HCT116 (cell line): ENCODE data around the gene CADPS. TPM values are rescaled to one million over a fixed set of nuclear protein-coding genes. Genes with fewer than 3 reads are reported as not detected.

ENCODE experiments used
- ATAC-seq: fragments of 200-7000 bp; cut with Tn5 transposase; 2 replicates; pipeline ENCODE4 v1.9.1; 2020; ENCODE audit warnings: mild to moderate bottlenecking, moderate library complexity
- BruUV-seq: library from RNA; stranded (reverse); fragments of 400-500 nt; replicated peaks from 2 replicates; lab custom pipeline; 2021; lab: Mats Ljungman, UMichigan
- CTCF ChIA-PET: fragments of 300-600 bp; sonication (Branson Sonifier 250); formaldehyde crosslinking; loops from one replicate; lab custom pipeline; 2021; ENCODE audit warnings: antibody characterized with exemption; lab: Charles Lee
- POLR2A ChIA-PET: fragments of 300-600, 350-600 bp; sonication (Branson Sonifier 250); formaldehyde crosslinking; loops from one replicate; lab custom pipeline; 2021; ENCODE audit warnings: antibody characterized with exemption; lab: Charles Lee
- RAD21 ChIA-PET, 2 experiments: fragments of 300-600 bp; sonication (Branson Sonifier 250); formaldehyde crosslinking; loops; one replicate each; lab custom pipeline; 2023; ENCODE audit warnings: low total read pairs in 2 of 2; ENCODE audit not compliant: uncharacterized antibody in 2 of 2, unreplicated experiment in 2 of 2, low non-redundant PET in 1 of 2; lab: Charles Lee
- DNase-seq: peaks from one replicate; pipeline ENCODE4 v3.0.0-alpha.2; 2010; ENCODE audit warnings: low read depth, low spot score
- H2AFZ ChIP-seq: fragments of 200-600 bp; shearing (Covaris generic), sonication (generic); 2 replicates; pipeline ENCODE4 v1.6.1; 2017; ENCODE audit warnings: low read depth, mixed run types, mixed read lengths, antibody characterized with exemption, low read length; ENCODE audit not compliant: poor library complexity, severe bottlenecking
- H3K27ac ChIP-seq: 2 replicates; pipeline ENCODE4 v1.5.1; 2012; ENCODE audit warnings: low read depth, low read length
- H3K27me3 ChIP-seq: fragments of 200-600 bp; sonication (generic); 2 replicates; pipeline ENCODE4 v1.6.1; 2016; ENCODE audit warnings: mixed run types, low read length, mixed read lengths; ENCODE audit not compliant: insufficient read depth
- H3K36me3 ChIP-seq, 2 experiments: fragments of 200-500 bp in 1 of 2; fragments of 200-600 bp in 1 of 2; sonication (Bioruptor generic) in 1 of 2; sonication (generic) in 1 of 2; 2 replicates each; pipeline versions ENCODE4 v1.5.1 to v1.6.1; 2014 to 2016; ENCODE audit warnings: low read length in 2 of 2, inconsistent platforms in 1 of 2, mixed read lengths in 1 of 2, mixed run types in 1 of 2; ENCODE audit not compliant: insufficient read depth in 2 of 2, control insufficient read depth in 1 of 2
- H3K4me1 ChIP-seq, 2 experiments: fragments of 200-600 bp in 1 of 2; sonication (generic) in 1 of 2; 2 replicates each; pipeline versions ENCODE4 v1.5.1 to v1.6.1; 2012 to 2017; ENCODE audit warnings: low read length in 2 of 2, inconsistent platforms in 1 of 2, mild to moderate bottlenecking in 1 of 2, mixed read lengths in 1 of 2, mixed run types in 1 of 2, moderate library complexity in 1 of 2; ENCODE audit not compliant: insufficient read depth in 2 of 2, control insufficient read depth in 1 of 2
- H3K4me2 ChIP-seq: fragments of 200-600 bp; sonication (generic); 2 replicates; pipeline ENCODE4 v1.6.1; 2017; ENCODE audit warnings: mixed run types, low read length, mixed read lengths
- H3K4me3 ChIP-seq, 2 experiments: fragments of 200-600 bp in 1 of 2; sonication (generic) in 1 of 2; replicated peaks in 1 of 2; 2 replicates each; pipeline ENCODE4 v1.5.1; 2011 to 2016; ENCODE audit warnings: low read length in 2 of 2, control low read depth in 1 of 2, low read depth in 1 of 2, mild to moderate bottlenecking in 1 of 2, mixed read lengths in 1 of 2, mixed run types in 1 of 2
- H3K79me2 ChIP-seq: fragments of 200-600 bp; sonication (generic); 2 replicates; pipeline ENCODE4 v1.6.1; 2017; ENCODE audit warnings: mild to moderate bottlenecking, mixed run types, low read length, moderate library complexity, mixed read lengths; ENCODE audit not compliant: insufficient read depth
- H3K9ac ChIP-seq: fragments of 200-600 bp; sonication (generic); 2 replicates; pipeline ENCODE4 v1.6.1; 2016; ENCODE audit warnings: low read length, mixed read lengths
- H3K9me2 ChIP-seq: fragments of 200-600 bp; sonication (generic), shearing (Covaris generic); 2 replicates; pipeline ENCODE4 v1.6.1; 2017; ENCODE audit warnings: mixed run types, mild to moderate bottlenecking, moderate library complexity; ENCODE audit not compliant: insufficient read depth
- H3K9me3 ChIP-seq, 2 experiments: fragments of 200-500 bp in 1 of 2; fragments of 200-600 bp in 1 of 2; sonication (Bioruptor generic) in 1 of 2; sonication (generic) in 1 of 2; 2 replicates each; pipeline ENCODE4 v1.6.1; 2014 to 2017; ENCODE audit warnings: low read length in 2 of 2, mixed read lengths in 2 of 2, inconsistent platforms in 1 of 2, low read depth in 1 of 2, mild to moderate bottlenecking in 1 of 2, mixed run types in 1 of 2, moderate library complexity in 1 of 2; ENCODE audit not compliant: control insufficient read depth in 1 of 2, insufficient read depth in 1 of 2
- H4K20me1 ChIP-seq: fragments of 200-600 bp; sonication (generic), shearing (Covaris generic); 2 replicates; pipeline ENCODE4 v1.6.1; 2017; ENCODE audit warnings: mixed run types, mild to moderate bottlenecking, moderate library complexity; ENCODE audit not compliant: insufficient read depth
- ATF3 ChIP-seq: IDR thresholded peaks from 2 replicates; pipeline ENCODE4 v1.6.1; 2012
- CBX3 ChIP-seq: IDR thresholded peaks from 2 replicates; pipeline ENCODE4 v1.6.1; 2012; ENCODE audit warnings: low read depth
- CTCF ChIP-seq, 3 experiments: fragments of 200-600 bp in 1 of 3; sonication (generic) in 1 of 3; IDR thresholded peaks in 2 of 3; conservative IDR thresholded peaks in 1 of 3; 2 replicates each; pipeline ENCODE4 v1.5.1; 2012 to 2017; ENCODE audit warnings: low read depth in 2 of 3, low read length in 2 of 3, antibody characterized with exemption in 1 of 3, borderline replicate concordance in 1 of 3, control low read depth in 1 of 3, mild to moderate bottlenecking in 1 of 3, mixed read lengths in 1 of 3, mixed run types in 1 of 3, moderate library complexity in 1 of 3; ENCODE audit not compliant: insufficient read depth in 1 of 3
- EZH2 ChIP-seq: fragments of 200-600 bp; sonication (generic); IDR thresholded peaks from 2 replicates; pipeline ENCODE4 v1.6.1; 2017; ENCODE audit warnings: antibody characterized with exemption, mixed run types
- EZH2phosphoT487 ChIP-seq: fragments of 200-600 bp; IDR thresholded peaks from 2 replicates; pipeline ENCODE4 v1.6.1; 2018; ENCODE audit warnings: antibody characterized with exemption, borderline replicate concordance
- JUND ChIP-seq: IDR thresholded peaks from 2 replicates; pipeline ENCODE4 v1.6.1; 2012
- POLR2AphosphoS5 ChIP-seq: IDR thresholded peaks from 2 replicates; pipeline ENCODE4 v1.6.1; 2011; ENCODE audit warnings: mild to moderate bottlenecking, low read depth, low read length, moderate library complexity
- REST ChIP-seq: IDR thresholded peaks from 2 replicates; pipeline ENCODE4 v1.6.1; 2012; ENCODE audit warnings: low read depth
- SIN3A ChIP-seq: IDR thresholded peaks from 2 replicates; pipeline ENCODE4 v1.6.1; 2012; ENCODE audit warnings: low read depth
- SRF ChIP-seq: IDR thresholded peaks from 2 replicates; pipeline ENCODE4 v1.6.1; 2012; ENCODE audit warnings: low read depth
- TCF7L2 ChIP-seq: IDR thresholded peaks from 2 replicates; pipeline ENCODE4 v1.7.0; 2011; ENCODE audit warnings: borderline replicate concordance, inconsistent platforms; ENCODE audit not compliant: insufficient read depth, insufficient read length; ENCODE audit errors: extremely low read depth
- YY1 ChIP-seq: IDR thresholded peaks from 2 replicates; pipeline ENCODE4 v1.6.1; 2011; ENCODE audit warnings: low read length, low read depth, moderate library complexity, mild to moderate bottlenecking; ENCODE audit not compliant: insufficient replicate concordance; ENCODE audit errors: extremely low read depth
- ZFX ChIP-seq: fragments of 450-650 bp; IDR thresholded peaks from 2 replicates; pipeline ENCODE4 v1.6.1; 2017
- intact Hi-C: fragments of 100-400 bp; cut with micrococcal nuclease; formaldehyde crosslinking; loops from 2 replicates; pipeline ENCODE4 v1.10.0; 2022
- total RNA-seq: library from RNA; stranded (reverse); gene quantifications from one replicate; pipeline ENCODE4 v1.2.1, GENCODE V29; 2021; ENCODE audit not compliant: unreplicated experiment

CADPS gene
- total RNA-seq, 1 experiment from 2014 or later, result not detected

GRCh38 chr3:62496503-62496902 lies 378.7 kb downstream of the CADPS start:
- Histone ChIP-seq H3K9me2 (no peaks in the 10 kb centered on the region), H3K27ac (no peak overlapping the region), H3K9ac (no peak overlapping the region), H3K27me3 (peaks cover 5% of the 10 kb centered on the region), H2AFZ (no peak overlapping the region), H4K20me1 (no peaks in the 10 kb centered on the region), H3K4me1 (no peaks in the 10 kb centered on the region), H3K79me2 (no peaks in the 10 kb centered on the region), H3K36me3 (no peaks in the 10 kb centered on the region), H3K4me3 (no peak overlapping the region), H3K9me3 (no peaks in the 10 kb centered on the region), H3K4me2 (no peak overlapping the region)
- DNase-seq, result no peak
- POLR2A ChIA-PET, result no interaction called here
- CTCF ChIA-PET, result no interaction called here
- ATAC-seq, result no peak
- TF ChIP-seq CTCF (IDR thresholded peaks at IDR 0.05 in 2 of 3, conservative IDR thresholded peaks at IDR 0.05 in 1 of 3; ENCODE audit: borderline replicate concordance in 1 of 3, insufficient read depth in 1 of 3, low read depth in 2 of 3, low read length in 2 of 3), result no peak
- no peak for TF ChIP-seq TCF7L2
- TF ChIP-seq CBX3, result no peak
- no peak for TF ChIP-seq JUND
- TF ChIP-seq YY1, result no peak
- TF ChIP-seq REST, result no peak
- no peak for TF ChIP-seq ATF3
- no peak for TF ChIP-seq POLR2AphosphoS5
- TF ChIP-seq SIN3A, result no peak
- TF ChIP-seq ZFX, result no peak
- TF ChIP-seq EZH2, result no peak
- TF ChIP-seq EZH2phosphoT487, result no peak
- no peak for TF ChIP-seq SRF
- no TSS peak for BruUV-seq
- intact Hi-C loops, result no loop called here
- RAD21 ChIA-PET, result no interaction called here
